Activated naive CD4-positive, alpha-beta T cell treated with anti-CD3 and anti-CD28 coated beads, Interleukin-2, amount 10 ng/mL, durations not matched to agents 7 days and 5 days (primary cell): ENCODE measurements around the gene PNLIPRP2.

ENCODE experiments used
- CTCF ChIA-PET: fragments of 350-600 bp; sonication (Branson Sonifier 250); formaldehyde crosslinking; loops from one replicate; lab custom pipeline; 2021; ENCODE audit warnings: antibody characterized with exemption; lab: Charles Lee
- DNase-seq: peaks from one replicate; pipeline ENCODE4 v3.0.0-alpha.2; 2020
- H3K27ac Mint-ChIP-seq: one replicate; pipeline ENCODE4 v1.8.0; 2021; ENCODE audit warnings: mild to moderate bottlenecking, moderate library complexity, mixed read lengths
- H3K27me3 Mint-ChIP-seq: one replicate; pipeline ENCODE4 v1.8.0; 2021; ENCODE audit warnings: mild to moderate bottlenecking, mixed read lengths
- H3K36me3 Mint-ChIP-seq: one replicate; pipeline ENCODE4 v1.8.0; 2021; ENCODE audit warnings: mixed read lengths
- H3K4me1 Mint-ChIP-seq: one replicate; pipeline ENCODE4 v1.8.0; 2021; ENCODE audit warnings: mixed read lengths
- H3K4me3 Mint-ChIP-seq: one replicate; pipeline ENCODE4 v1.8.0; 2021; ENCODE audit warnings: mild to moderate bottlenecking, moderate library complexity, mixed read lengths
- H3K9me3 Mint-ChIP-seq: one replicate; pipeline ENCODE4 v1.8.0; 2021; ENCODE audit warnings: mixed read lengths

PNLIPRP2 gene

GRCh38 chr10:116671274-116671926 lies 50.6 kb downstream of the PNLIPRP2 start:
- Mint-ChIP-seq H3K4me3 (no peak overlapping the region), H3K4me1 (no peaks in the 10 kb centered on the region), H3K27ac (no peak overlapping the region), H3K27me3 (peaks cover 35% of the 10 kb centered on the region), H3K9me3 (no peaks in the 10 kb centered on the region), H3K36me3 (no peaks in the 10 kb centered on the region)
- no peak for DNase-seq
- CTCF ChIA-PET: no interaction called here

- H3K4me1 Mint-ChIP-seq: no peaks in the 10 kb centered on the region
- H3K36me3 Mint-ChIP-seq: no peaks in the 10 kb centered on the region
- no peaks in the 10 kb centered on the region for H3K9me3 Mint-ChIP-seq
- peaks cover 37% of the 10 kb centered on the region for H3K27me3 Mint-ChIP-seq
- H3K27ac Mint-ChIP-seq: no peak overlapping the region
- DNase-seq: no peak
- CTCF ChIA-PET: no interaction called here
- no peak overlapping the region for H3K4me3 Mint-ChIP-seq
These were observed 52.1 kb downstream of the PNLIPRP2 start for GRCh38 chr10:116672891-116673290.

GRCh38 chr10:116673866-116674265 lies 53.1 kb downstream of the PNLIPRP2 start:
- peaks cover 35% of the 10 kb centered on the region for H3K27me3 Mint-ChIP-seq
- DNase-seq: no peak
- H3K36me3 Mint-ChIP-seq: no peaks in the 10 kb centered on the region
- no peak overlapping the region for H3K4me3 Mint-ChIP-seq
- CTCF ChIA-PET: no interaction called here
- H3K9me3 Mint-ChIP-seq: no peaks in the 10 kb centered on the region
- no peak overlapping the region for H3K27ac Mint-ChIP-seq
- H3K4me1 Mint-ChIP-seq: no peaks in the 10 kb centered on the region

- CTCF ChIA-PET: no interaction called here
- no peaks in the 10 kb centered on the region for H3K9me3 Mint-ChIP-seq
- no peaks in the 10 kb centered on the region for H3K36me3 Mint-ChIP-seq
- DNase-seq: no peak
- no peak overlapping the region for H3K27ac Mint-ChIP-seq
- H3K27me3 Mint-ChIP-seq: peaks cover 31% of the 10 kb centered on the region
- no peak overlapping the region for H3K4me3 Mint-ChIP-seq
- no peaks in the 10 kb centered on the region for H3K4me1 Mint-ChIP-seq
These were observed 54.2 kb downstream of the PNLIPRP2 start for GRCh38 chr10:116674901-116675423.

- Mint-ChIP-seq H3K9me3 (no peaks in the 10 kb centered on the region), H3K27me3 (peaks cover 20% of the 10 kb centered on the region), H3K4me1 (no peaks in the 10 kb centered on the region), H3K36me3 (no peaks in the 10 kb centered on the region), H3K4me3 (no peak overlapping the region), H3K27ac (no peak overlapping the region)
- no peak for DNase-seq
- CTCF ChIA-PET: no interaction called here
These were observed 55.4 kb downstream of the PNLIPRP2 start for GRCh38 chr10:116676118-116676517.

- H3K4me1 Mint-ChIP-seq: no peaks in the 10 kb centered on the region
- peaks cover 20% of the 10 kb centered on the region for H3K27me3 Mint-ChIP-seq
- H3K27ac Mint-ChIP-seq: no peak overlapping the region
- DNase-seq: no peak
- no peaks in the 10 kb centered on the region for H3K9me3 Mint-ChIP-seq
- no peak overlapping the region for H3K4me3 Mint-ChIP-seq
- CTCF ChIA-PET: no interaction called here
- no peaks in the 10 kb centered on the region for H3K36me3 Mint-ChIP-seq
These were observed 55.9 kb downstream of the PNLIPRP2 start for GRCh38 chr10:116676633-116677032.

GRCh38 chr10:116679351-116679750 lies 58.6 kb downstream of the PNLIPRP2 start:
- CTCF ChIA-PET: interaction anchor here (9.2 kb wide), 1 partner anchor 110 kb away, joined by 113 read pairs; no protein-coding TSS in a partner anchor
- H3K9me3 Mint-ChIP-seq: no peaks in the 10 kb centered on the region
- H3K27ac Mint-ChIP-seq: no peak overlapping the region
- DNase-seq: no peak
- H3K4me1 Mint-ChIP-seq: no peaks in the 10 kb centered on the region
- H3K4me3 Mint-ChIP-seq: no peak overlapping the region
- no peaks in the 10 kb centered on the region for H3K36me3 Mint-ChIP-seq
- peaks cover 14% of the 10 kb centered on the region for H3K27me3 Mint-ChIP-seq

- H3K27ac Mint-ChIP-seq: no peak overlapping the region
- no peak overlapping the region for H3K4me3 Mint-ChIP-seq
- no peaks in the 10 kb centered on the region for H3K9me3 Mint-ChIP-seq
- no peaks in the 10 kb centered on the region for H3K36me3 Mint-ChIP-seq
- peaks cover 30% of the 10 kb centered on the region for H3K27me3 Mint-ChIP-seq
- no peaks in the 10 kb centered on the region for H3K4me1 Mint-ChIP-seq
- CTCF ChIA-PET: interaction anchor here (1.2 to 9.2 kb wide), 7 partner anchors 20 to 492 kb away, joined by 3 to 113 read pairs (median 7); no protein-coding TSS in a partner anchor
- no peak for DNase-seq
These were observed 62.4 kb downstream of the PNLIPRP2 start for GRCh38 chr10:116683166-116683565.

GRCh38 chr10:116683821-116684220 lies 63.1 kb downstream of the PNLIPRP2 start:
- no peak overlapping the region for H3K27ac Mint-ChIP-seq
- CTCF ChIA-PET: interaction anchor here (1.2 to 9.2 kb wide), 3 partner anchors 105 to 491 kb away, joined by 3 to 113 read pairs (median 9); no protein-coding TSS in a partner anchor

GRCh38 chr10:116684781-116685180 lies 64.0 kb downstream of the PNLIPRP2 start:
- H3K36me3 Mint-ChIP-seq: no peaks in the 10 kb centered on the region
- H3K27me3 Mint-ChIP-seq: peaks cover 42% of the 10 kb centered on the region
- no peak overlapping the region for H3K27ac Mint-ChIP-seq
- no peak for DNase-seq
- CTCF ChIA-PET: interaction anchor here (2.7 to 9.2 kb wide), 2 partner anchors 104 to 490 kb away, joined by 9 to 113 read pairs; no protein-coding TSS in a partner anchor
- H3K4me3 Mint-ChIP-seq: no peak overlapping the region
- no peaks in the 10 kb centered on the region for H3K4me1 Mint-ChIP-seq
- H3K9me3 Mint-ChIP-seq: no peaks in the 10 kb centered on the region

More at GRCh38 chr10:116683821-116684220, 63.1 kb downstream of the PNLIPRP2 start:
- Mint-ChIP-seq H3K36me3 (no peaks in the 10 kb centered on the region), H3K9me3 (no peaks in the 10 kb centered on the region), H3K4me3 (no peak overlapping the region), H3K27me3 (peaks cover 36% of the 10 kb centered on the region), H3K4me1 (no peaks in the 10 kb centered on the region)
- DNase-seq: no peak

GRCh38 chr10:116685807-116686206 lies 65.1 kb downstream of the PNLIPRP2 start:
- H3K4me3 Mint-ChIP-seq: no peak overlapping the region
- no peaks in the 10 kb centered on the region for H3K4me1 Mint-ChIP-seq
- H3K36me3 Mint-ChIP-seq: no peaks in the 10 kb centered on the region
- DNase-seq: no peak
- no peaks in the 10 kb centered on the region for H3K9me3 Mint-ChIP-seq
- CTCF ChIA-PET: interaction anchor here (9.2 kb wide), 1 partner anchor 103 kb away, joined by 113 read pairs; no protein-coding TSS in a partner anchor
- peaks cover 48% of the 10 kb centered on the region for H3K27me3 Mint-ChIP-seq
- no peak overlapping the region for H3K27ac Mint-ChIP-seq

GRCh38 chr10:116686632-116687031 lies 65.9 kb downstream of the PNLIPRP2 start:
- no peak for DNase-seq
- H3K9me3 Mint-ChIP-seq: no peaks in the 10 kb centered on the region
- CTCF ChIA-PET: interaction anchor here (1.2 to 9.2 kb wide), 3 partner anchors 79 to 488 kb away, joined by 4 to 113 read pairs (median 5); no protein-coding TSS in a partner anchor
- peaks cover 55% of the 10 kb centered on the region for H3K27me3 Mint-ChIP-seq
- no peak overlapping the region for H3K27ac Mint-ChIP-seq
- no peaks in the 10 kb centered on the region for H3K36me3 Mint-ChIP-seq
- no peaks in the 10 kb centered on the region for H3K4me1 Mint-ChIP-seq
- H3K4me3 Mint-ChIP-seq: no peak overlapping the region

- CTCF ChIA-PET: interaction anchor here (0.7 to 9.2 kb wide), 4 partner anchors 76 to 487 kb away, joined by 3 to 113 read pairs (median 4); no protein-coding TSS in a partner anchor
- H3K27me3 Mint-ChIP-seq: peaks cover 60% of the 10 kb centered on the region
- H3K9me3 Mint-ChIP-seq: no peaks in the 10 kb centered on the region
- no peaks in the 10 kb centered on the region for H3K36me3 Mint-ChIP-seq
- no peak for DNase-seq
- H3K27ac Mint-ChIP-seq: no peak overlapping the region
- no peaks in the 10 kb centered on the region for H3K4me1 Mint-ChIP-seq
- no peak overlapping the region for H3K4me3 Mint-ChIP-seq
These were observed 66.9 kb downstream of the PNLIPRP2 start for GRCh38 chr10:116687633-116688032.

- Mint-ChIP-seq H3K27ac (no peak overlapping the region), H3K4me3 (no peak overlapping the region), H3K9me3 (no peaks in the 10 kb centered on the region), H3K36me3 (no peaks in the 10 kb centered on the region), H3K27me3 (peaks cover 60% of the 10 kb centered on the region), H3K4me1 (no peaks in the 10 kb centered on the region)
- CTCF ChIA-PET: interaction anchor here (0.7 to 9.2 kb wide), 3 partner anchors 75 to 101 kb away, joined by 3 to 113 read pairs (median 5); no protein-coding TSS in a partner anchor
- no peak for DNase-seq
These were observed 67.5 kb downstream of the PNLIPRP2 start for GRCh38 chr10:116688241-116688711.
